Kidney (tissue), 14 donors: Measurements from ENCODE around the gene EVA1A. TPM values are rescaled to one million over a fixed set of nuclear protein-coding genes. Genes with fewer than 3 reads are reported as not detected.

Experiments used
- DNase-seq, 5 donors: peaks; one replicate each; pipeline ENCODE4 v3.0.0-alpha.2; 2013 to 2020
- FAIRE-seq: peaks from 2 replicates; lab custom pipeline; 2012; peaks lifted over from hg19 to GRCh38; lab: Jason Lieb, UNC
- H3K27ac ChIP-seq, 2 donors: one replicate each; pipeline ENCODE4 v1.7.0; 2013; ENCODE audit warnings: low read depth in 2 of 2, low read length in 2 of 2, inconsistent platforms in 1 of 2
- H3K27me3 ChIP-seq: one replicate; pipeline ENCODE4 v1.7.1; 2013; ENCODE audit warnings: low read length, inconsistent platforms; ENCODE audit not compliant: control insufficient read depth, insufficient read depth
- H3K36me3 ChIP-seq, 3 donors: one replicate each; pipeline versions ENCODE4 v1.7.0 to v1.7.1; 2013; ENCODE audit warnings: low read length in 3 of 3, control low read depth in 1 of 3, inconsistent platforms in 1 of 3; ENCODE audit not compliant: insufficient read depth in 3 of 3, control insufficient read depth in 2 of 3
- H3K4me1 ChIP-seq, 3 donors: one replicate each; pipeline versions ENCODE4 v1.7.0 to v1.7.1; 2013; ENCODE audit warnings: low read length in 3 of 3, inconsistent platforms in 1 of 3, low read depth in 1 of 3; ENCODE audit not compliant: control insufficient read depth in 2 of 3, insufficient read depth in 2 of 3
- H3K4me3 ChIP-seq, 3 donors: one replicate each; pipeline versions ENCODE4 v1.7.0 to v1.8.1; 2013; ENCODE audit warnings: low read length in 3 of 3, control low read depth in 1 of 3, inconsistent platforms in 1 of 3
- H3K9ac ChIP-seq, 3 donors: one replicate each; pipeline versions ENCODE4 v1.7.0 to v1.7.1; 2013; ENCODE audit warnings: low read length in 3 of 3, control low read depth in 1 of 3, inconsistent platforms in 1 of 3
- H3K9me3 ChIP-seq, 3 donors: one replicate each; pipeline versions ENCODE4 v1.7.0 to v1.7.1; 2013; ENCODE audit warnings: low read length in 3 of 3, control low read depth in 1 of 3, inconsistent platforms in 1 of 3; ENCODE audit not compliant: control insufficient read depth in 2 of 3, insufficient read depth in 1 of 3
- CTCF ChIP-seq: IDR thresholded peaks from 3 replicates; pipeline ENCODE4 v1.5.1; 2012; ENCODE audit warnings: mild to moderate bottlenecking, moderate library complexity, borderline replicate concordance; ENCODE audit not compliant: insufficient read depth; ENCODE audit errors: extremely low read depth
- intact Hi-C: fragments of 100-400 bp; cut with DNase I; formaldehyde crosslinking; loops from one replicate; pipeline ENCODE4 v1.11.1; 2022
- polyA plus RNA-seq: library from polyadenylated mRNA; stranded (reverse); fragments of 350-450 nt; fragmentation: Illumina TruSeq; extraction: RNeasy Lipid Tissue Mini Kit (QIAGEN cat#74804); gene quantifications from one replicate; pipeline ENCODE4 v1.2.3, GENCODE V29; 2014; ENCODE audit warnings: low read depth, low replicate concordance; ENCODE audit not compliant: insufficient read depth
- total RNA-seq: library from RNA; stranded (reverse); fragmentation: NEBNext Ultra II Directional; extraction: Animal tissue kit (Norgen Biotek cat#: 25700); gene quantifications from one replicate; pipeline ENCODE4 v1.2.1, GENCODE V29; 2021
- donor health status: control.
- donor health status: control.
- donor health status: control.
- donor health status: control.
- donor health status: control.
- donor health status: DM: yes; HTN: yes; CAD: no.
- donor health status: Normal renal cell carcinoma (clear cell type).

Gene EVA1A
- total and polyA plus RNA-seq, 2 donors from 2014 or later: 28.1 to 32.4 TPM

- DNase-seq: no peak
- Histone ChIP-seq H3K27me3 (no peaks in the 10 kb centered on the region), H3K9me3 (no peaks in the 10 kb centered on the region), H3K4me3 (no peak overlapping the region), H3K4me1 (no peaks in the 10 kb centered on the region), H3K9ac (no peak overlapping the region), H3K27ac (no peak overlapping the region), H3K36me3 (no peaks in the 10 kb centered on the region)
- TF ChIP-seq CTCF: no peak
- intact Hi-C loops: loop anchor here (5.0 kb wide), 1 partner anchor 155 kb away; no protein-coding TSS in a partner anchor
- FAIRE-seq: no peak
Observed at GRCh38 chr2:75462206-75462605, 98.5 kb downstream of the EVA1A start.

- intact Hi-C loops: loop anchor here (5.0 kb wide), 1 partner anchor 157 kb away; no protein-coding TSS in a partner anchor
- DNase-seq: no peak
- Histone ChIP-seq H3K27me3 (no peaks in the 10 kb centered on the region), H3K4me1 (no peaks in the 10 kb centered on the region), H3K4me3 (no peak overlapping the region), H3K36me3 (no peaks in the 10 kb centered on the region), H3K9ac (no peak overlapping the region), H3K27ac (no peak overlapping the region), H3K9me3 (no peaks in the 10 kb centered on the region)
- no peak for TF ChIP-seq CTCF
- FAIRE-seq: no peak
Observed at GRCh38 chr2:75460630-75461029, 100.1 kb downstream of the EVA1A start.

GRCh38 chr2:75459565-75460310 is 101.0 kb downstream of the EVA1A start:
- intact Hi-C loops: loop anchor here (5.0 kb wide), 1 partner anchor 158 kb away; no protein-coding TSS in a partner anchor
- no peaks in the 10 kb centered on the region for H3K27me3 ChIP-seq

More at GRCh38 chr2:75459565-75460310, 101.0 kb downstream of the EVA1A start:
- DNase-seq: no peak
- no peak for TF ChIP-seq CTCF
- Histone ChIP-seq H3K27ac (no peak overlapping the region), H3K9me3 (no peaks in the 10 kb centered on the region), H3K4me3 (no peak overlapping the region), H3K4me1 (no peaks in the 10 kb centered on the region), H3K9ac (no peak overlapping the region), H3K36me3 (no peaks in the 10 kb centered on the region)
- FAIRE-seq: no peak
